NCI-H128 (cell line): Measurements from ENCODE around the gene C17orf75.
"Not testable (repeated sequence)": the region's sequence is repeated elsewhere in the genome, so short reads cannot be mapped to it uniquely, and the experiment has no call there.

Experiments
- DNase-seq: peaks from one replicate; lab custom pipeline; 2025; ENCODE audit not compliant: unreplicated experiment; lab: John Stamatoyannopoulos, UW

C17orf75 gene

DNA sequence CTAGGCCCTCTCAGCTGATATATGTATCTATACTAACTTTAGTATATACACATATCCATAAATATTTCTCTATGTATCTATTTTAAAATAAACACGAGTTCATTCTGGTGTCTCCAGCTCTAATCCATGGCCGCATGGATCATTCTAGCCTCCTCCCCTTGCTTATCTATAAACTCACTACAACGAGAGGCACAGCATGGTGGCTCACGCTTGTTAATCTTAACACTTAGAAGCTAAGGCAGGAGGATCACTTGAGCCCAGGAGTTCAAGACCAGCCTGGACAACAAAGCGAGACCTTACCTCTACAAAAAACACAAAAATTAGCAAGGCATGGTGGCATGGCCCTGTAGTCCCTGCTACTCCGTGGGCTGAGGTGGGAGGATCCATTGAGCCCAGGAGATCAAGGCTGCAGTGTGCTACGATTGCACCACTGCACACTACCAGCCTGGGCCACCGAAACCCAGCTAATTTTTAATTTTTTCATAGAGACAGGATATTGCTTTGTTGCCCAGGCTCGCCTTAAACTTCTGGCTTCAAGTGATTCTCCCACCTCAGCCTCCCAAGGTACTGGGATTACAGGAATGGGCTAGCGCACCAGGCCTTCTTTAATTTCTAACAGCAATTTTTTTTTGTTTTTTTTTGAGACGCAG, 4.1 kb upstream of the C17orf75 start:
- no peak for DNase-seq

DNA sequence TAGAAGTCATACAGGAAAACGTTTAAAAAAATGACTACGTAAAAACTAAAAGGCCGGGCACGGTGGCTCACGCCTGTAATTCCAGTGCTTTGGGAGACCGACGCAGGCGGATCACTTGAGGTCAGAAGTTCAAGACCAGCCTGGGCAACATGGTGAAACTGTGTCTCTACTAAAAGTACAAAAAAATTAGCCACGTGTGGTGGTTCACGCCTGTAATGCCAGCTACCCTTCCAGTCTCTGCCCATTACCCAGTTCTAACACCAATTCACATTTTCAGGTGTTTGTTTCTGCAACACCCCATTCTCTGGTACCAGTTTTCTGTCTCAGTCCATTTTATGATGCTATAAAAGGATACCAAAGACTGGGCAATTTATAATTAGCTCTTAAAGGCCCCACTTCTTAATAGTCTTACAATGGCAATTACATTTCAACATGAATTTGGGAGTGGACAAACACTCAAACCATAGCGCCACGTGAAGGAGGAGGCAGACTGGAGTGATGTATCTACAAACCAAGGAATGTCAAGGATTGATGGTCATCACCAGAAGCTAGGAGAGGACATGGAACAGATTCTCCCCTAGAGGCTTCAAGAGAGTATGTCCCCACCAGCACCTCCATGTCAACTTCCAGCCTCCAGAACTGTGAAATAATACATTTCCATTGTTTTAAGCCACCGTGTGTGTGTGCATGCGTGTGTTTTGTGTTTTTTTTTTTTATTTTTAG, 791 bp upstream of the C17orf75 start:
- DNase-seq = no peak

DNA sequence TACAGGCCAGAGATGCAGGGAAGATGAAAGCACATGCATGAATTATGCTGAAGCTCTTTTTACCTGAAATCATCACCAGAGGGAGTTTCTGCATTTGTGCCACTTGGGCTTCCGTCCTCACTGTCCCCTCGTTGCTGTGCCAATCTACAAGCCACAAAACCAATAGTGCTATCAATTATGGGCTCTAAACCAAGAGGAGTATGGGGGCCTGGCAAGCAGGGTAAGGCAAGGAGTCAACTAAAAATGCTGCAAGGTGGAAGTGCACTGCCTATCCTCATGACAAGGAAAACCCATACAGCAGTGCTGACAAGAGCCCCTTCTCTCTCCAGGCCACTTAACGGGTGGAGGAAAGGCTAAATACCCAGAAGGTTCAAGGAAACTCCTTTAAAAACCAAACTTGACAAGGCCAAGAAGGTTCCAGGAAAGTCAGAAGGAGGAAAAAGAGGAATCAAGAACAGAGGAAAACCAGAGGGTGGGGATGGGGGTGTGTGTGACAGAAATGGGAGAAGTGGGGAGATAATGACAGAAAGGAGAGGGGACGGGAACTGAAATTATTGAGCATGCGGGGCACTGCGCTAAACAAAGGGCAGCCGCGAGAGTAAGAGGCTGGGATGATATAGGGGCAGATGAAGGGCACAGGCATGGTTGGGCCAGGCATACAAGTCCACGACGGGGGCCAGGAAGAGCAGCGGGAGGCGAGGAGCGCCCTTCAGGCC, 674 bp downstream of the C17orf75 start:
- DNase-seq = no peak

DNA sequence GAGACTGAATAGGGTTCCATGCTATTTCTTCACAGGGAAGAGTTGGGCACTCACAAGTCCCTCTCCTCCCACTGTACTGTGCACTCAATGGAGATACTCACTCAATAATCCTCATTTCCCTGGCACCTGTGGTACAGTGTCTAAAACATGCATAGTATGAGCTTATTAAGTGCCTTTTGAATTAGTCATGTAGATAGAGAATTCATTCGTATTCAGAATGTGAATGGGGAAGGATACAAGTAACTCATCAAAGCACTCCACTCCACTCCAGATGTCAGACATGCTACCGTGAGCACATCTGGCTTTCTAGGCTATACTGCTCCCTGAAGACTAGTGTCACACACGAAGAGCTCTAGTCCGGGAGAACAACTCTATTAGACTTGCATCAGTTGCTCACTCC, 6.3 kb downstream of the C17orf75 start:
- DNase-seq = no peak

DNA sequence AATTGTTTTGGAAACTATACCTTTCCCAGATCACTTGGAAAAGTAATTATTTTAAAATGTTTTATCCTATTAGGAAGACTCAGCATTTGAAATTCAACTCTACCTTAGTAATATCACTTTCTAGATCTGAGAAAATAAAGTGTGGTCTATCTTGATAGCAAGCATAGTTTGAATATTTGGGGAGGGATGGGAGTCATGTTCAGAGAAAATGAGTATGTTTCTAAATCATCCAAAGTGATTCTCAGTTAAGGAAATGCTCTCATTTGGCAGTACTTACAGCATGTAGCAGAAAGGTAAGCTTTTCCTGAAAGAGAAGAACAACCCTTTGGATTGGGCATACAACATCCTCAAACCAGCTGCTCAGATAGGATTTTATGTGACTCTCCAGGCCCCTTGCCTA, 6.9 kb downstream of the C17orf75 start:
- DNase-seq = no peak

DNA sequence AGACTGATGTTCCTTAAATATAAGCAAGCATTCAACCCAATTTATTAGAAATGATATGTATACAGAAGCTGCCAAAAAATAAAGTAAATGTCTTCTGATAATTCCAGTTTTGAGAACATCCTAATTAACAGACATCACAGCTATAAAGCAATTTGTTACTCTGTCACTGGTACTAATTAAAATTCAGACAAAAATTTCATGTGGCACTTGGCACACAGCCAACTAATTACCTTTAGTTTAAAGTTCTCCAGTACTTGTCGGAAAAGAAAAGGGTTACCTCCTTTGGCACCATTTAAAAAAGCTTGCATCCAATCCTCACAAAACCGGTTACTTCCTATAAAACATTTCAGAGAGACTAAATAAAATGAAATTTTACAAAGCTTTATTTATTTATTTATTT, 8.8 kb downstream of the C17orf75 start:
- no peak for DNase-seq

DNA sequence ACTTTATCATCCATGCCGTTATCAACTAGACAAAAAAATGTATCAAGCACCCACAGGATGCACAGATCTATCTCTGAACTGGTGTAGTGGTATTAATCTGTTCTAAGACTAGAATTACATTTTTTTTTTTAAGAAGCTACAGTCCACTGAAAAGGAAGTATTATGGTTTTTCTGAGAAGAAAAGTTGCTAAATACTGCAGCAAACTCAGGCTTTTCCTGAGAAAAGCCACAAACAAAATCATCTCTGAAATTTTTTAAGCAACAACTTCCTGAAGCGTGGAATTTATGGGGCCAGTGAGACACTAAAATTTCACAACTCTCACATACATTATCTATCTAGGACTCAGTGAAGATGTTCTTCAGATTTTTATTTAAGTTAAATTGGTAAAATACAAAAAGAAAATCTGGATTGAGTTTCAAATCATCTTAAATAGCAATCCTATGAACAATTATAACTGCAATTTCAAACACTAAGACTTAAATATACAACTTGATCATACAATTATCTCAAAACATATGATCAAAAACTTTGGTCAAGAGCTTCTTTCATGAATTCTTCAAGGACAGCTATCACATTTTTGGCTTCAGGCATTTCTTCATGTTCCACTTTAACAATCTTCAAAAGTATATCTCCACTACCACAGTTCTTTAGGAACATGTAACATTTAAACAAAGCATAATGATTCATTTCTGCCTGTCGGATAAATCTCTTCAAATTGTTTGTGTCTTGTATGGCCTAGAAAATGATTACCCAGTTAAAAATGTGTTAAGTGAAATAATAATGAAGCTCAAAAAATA, 10.5 kb downstream of the C17orf75 start:
- DNase-seq = no peak

DNA sequence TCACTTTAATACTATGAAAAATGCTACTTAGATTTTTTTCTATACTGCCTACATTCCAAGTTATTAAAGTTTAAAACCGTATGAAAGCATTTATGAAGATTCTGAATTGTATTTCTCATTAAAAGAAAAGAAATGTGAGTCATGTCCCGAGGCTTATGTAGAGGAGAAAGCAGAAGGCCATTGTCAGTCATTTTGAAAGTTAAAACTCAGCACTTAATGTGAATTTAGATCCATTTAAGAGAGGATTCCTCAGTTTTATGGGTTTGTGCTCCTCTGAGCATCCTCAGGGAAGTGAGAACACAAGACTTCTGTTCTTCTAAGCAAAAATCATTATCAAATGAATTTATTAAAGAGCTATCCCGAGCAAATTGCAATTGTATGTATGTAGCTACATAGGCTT, 11.8 kb downstream of the C17orf75 start:
- DNase-seq = no peak

DNA sequence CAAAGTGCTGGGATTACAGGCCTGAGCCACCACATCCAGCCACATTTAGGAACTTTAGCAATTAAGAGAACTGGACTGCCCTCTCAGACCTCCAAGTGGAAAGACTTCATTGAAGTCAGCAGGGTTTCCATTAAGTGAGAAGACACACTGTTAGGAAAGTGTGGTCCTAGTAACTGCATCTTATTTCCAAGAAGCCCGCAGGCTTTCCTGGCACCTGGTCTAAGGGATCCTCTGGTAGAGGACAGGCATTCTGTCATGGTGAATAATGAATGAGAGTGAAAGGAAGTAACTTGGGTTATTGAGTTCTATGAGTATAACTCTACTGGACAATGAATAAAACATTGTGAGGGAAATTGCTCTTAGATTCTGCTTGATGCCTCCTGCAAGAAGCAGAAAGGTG, 14.1 kb downstream of the C17orf75 start:
- DNase-seq = no peak

DNA sequence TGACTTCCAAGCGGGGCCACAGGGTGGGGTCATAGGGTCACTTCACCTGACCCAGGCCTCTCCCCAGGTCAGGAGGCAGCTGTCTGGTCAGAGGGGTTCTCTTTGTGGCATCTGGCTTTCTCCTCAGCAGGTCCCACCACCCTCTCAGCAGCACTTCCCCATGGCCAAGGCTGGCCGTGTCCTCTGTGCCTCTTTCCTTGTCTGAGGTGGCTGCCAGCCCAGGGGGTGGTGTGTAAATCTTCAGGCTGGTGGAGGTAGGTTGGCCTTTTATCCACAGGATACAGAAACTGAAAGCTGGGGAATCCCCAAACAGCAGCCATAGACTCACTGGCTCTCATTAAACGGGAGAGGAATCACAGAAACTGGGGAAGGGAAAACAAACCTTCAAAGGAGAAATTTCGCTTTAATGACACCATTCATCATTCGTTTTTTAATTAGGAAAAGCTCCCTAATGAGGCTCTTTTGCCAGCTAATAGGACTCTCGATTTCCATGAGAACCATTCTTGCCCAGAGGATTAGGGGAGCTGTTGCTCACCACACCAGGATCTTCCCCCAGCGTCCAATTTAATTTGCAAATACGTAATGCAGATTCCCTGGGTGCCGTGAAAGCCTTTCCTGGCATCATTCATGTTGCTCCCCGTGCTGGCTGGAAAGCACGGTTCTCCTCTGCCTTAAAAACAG, 18.0 kb downstream of the C17orf75 start:
- DNase-seq = no peak

DNA sequence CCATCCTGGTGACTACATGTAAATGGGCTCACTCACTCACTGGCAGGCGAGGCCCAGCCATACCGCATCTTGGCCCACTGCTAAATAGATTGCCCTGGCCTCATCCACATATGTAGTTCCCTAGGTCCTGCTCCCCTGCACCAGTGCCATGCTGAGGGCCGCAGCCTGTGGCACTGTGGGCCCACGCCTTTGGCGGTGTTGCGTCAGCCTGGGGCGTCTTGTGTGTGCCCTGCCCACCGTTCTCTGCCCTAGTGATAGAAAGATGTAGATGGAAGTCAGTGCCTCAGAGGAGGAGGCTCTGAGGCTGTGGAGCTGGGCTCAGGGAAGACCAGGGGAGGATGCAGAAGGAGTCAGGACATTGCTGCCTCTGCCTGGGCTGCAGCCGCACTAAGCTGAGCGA, 18.9 kb downstream of the C17orf75 start:
- no peak for DNase-seq

DNA sequence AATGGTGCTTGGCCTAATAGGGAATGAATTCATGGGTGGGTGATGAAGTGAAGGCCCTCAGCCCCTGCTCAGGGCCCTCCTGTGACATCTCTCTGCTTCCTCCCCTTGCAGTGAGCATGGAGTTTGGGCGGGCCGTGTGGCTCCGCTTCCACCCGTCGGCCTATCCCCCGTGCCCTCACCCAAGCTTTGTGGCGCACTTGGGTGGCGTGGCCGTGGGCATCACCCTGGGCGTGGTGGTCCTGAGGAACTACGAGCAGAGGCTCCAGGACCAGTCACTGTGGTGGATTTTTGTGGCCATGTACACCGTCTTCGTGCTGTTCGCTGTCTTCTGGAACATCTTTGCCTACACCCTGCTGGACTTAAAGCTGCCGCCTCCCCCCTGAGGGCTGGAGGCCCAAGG, 21.1 kb downstream of the C17orf75 start:
- no peak for DNase-seq

DNA sequence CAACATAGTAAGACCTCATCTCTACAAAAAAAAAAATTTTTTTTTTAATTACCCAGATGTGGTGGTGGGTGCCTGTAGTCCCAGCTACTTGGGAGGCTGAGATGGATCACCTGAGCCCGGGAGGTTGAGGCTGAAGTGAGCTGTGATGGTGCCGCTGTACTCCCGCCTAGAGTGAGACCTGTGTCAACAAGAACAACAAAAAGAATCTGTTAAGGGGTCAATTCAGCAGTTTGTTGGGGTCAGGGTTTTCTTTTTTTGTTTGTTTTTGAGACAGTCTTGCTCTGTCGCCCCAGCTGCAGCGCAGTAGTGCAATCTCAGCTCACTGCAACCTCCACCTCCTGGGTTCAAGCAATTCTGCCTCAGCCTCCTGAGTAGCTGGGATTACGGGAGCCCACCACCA, 21.9 kb downstream of the C17orf75 start:
- DNase-seq = not testable (repeated sequence)

DNA sequence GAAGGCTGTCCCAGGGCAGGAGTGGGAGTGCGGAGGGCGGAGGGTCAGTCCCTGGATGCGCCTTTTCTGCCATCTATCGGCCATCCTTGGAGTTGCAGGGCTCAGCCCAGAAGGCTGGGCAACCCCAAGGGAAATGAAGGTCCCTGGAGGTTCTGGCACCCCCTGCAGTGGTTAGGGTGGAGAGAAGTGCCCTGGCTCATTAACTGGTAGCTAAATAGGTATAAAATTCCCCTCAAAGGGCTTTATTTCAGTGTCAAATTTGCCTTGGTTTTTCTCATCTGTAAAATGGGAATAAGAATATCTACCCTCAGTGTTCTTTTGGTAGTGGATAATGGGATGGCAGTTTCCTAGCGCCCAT, 22.4 kb downstream of the C17orf75 start:
- no peak for DNase-seq

DNA sequence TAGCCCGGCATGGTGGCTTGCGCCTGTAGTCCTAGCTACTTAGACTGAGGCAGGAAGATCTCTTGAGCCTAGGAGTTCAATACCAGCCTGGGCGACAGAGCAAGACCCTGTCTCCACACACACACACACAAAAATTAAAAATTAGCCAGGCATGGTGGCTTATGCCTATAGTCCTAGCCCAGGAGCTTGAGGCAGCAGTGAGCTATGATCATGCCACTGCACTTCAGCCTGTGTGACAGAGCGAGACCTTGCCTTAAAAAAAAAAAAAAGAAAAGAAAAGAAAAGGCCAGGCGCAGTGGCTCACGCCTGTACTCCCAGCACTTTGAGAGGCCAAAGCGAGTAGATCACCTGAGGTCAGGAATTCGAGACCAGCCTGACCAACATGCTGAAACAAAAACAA, 23.9 kb downstream of the C17orf75 start:
- no peak for DNase-seq

DNA sequence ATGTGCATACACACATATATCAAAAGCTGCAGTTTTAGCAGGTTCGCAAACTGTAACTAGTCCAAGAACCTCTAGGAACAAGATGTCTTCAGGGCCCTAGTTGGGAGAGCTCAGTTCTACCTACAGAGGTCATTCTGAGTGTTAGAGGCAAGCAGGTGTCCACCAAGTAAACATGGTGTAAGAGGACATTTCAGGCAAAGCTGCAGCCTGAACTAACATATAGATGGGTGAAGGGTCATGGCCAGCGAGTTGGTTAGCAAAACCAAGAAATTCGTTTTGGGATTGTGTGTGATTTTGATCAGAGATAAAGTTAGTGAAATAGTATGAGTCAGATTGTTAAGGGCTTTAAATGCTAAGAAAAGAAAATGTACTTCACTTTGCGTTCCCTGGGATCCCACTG, 24.6 kb downstream of the C17orf75 start:
- no peak for DNase-seq

DNA sequence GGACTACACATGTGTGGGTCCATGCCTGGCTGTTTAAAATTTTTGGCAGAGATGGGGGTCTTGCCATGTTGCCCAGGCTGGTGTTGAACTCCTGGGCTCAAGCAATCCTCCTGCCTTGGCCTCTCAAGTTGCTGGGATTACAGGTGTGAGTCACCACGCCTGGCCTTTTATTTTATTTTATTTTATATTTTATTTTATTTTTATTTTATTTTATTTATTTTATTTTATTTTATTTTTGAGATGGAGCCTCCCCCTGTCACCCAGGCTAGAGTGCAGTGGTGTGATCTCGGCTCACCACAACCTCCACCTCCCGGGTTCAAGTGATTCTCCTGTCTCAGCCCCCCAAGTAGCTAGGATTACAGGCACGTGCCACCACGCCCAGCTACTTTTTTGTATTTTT, 25.3 kb downstream of the C17orf75 start:
- not testable (repeated sequence) for DNase-seq

DNA sequence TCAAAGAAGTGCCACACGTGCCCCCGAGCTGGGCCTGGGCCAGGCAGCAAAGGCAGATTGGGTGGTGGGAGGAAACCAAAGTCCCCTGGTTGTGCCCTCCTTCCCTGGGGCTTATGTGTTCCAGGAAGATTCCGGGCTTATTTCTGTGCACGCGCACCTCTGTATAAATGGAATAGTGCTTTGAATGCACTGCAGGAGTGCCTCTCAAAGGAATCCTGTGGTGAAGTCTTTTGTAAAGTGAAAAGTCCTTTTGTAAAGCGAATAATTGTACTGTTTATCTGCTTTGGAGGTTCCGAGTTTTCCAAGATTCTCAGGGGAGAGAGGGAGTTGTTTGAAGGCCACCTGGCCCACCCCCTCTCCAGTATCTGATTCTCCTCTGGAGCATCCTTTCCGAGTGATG, 26.8 kb downstream of the C17orf75 start:
- no peak for DNase-seq

DNA sequence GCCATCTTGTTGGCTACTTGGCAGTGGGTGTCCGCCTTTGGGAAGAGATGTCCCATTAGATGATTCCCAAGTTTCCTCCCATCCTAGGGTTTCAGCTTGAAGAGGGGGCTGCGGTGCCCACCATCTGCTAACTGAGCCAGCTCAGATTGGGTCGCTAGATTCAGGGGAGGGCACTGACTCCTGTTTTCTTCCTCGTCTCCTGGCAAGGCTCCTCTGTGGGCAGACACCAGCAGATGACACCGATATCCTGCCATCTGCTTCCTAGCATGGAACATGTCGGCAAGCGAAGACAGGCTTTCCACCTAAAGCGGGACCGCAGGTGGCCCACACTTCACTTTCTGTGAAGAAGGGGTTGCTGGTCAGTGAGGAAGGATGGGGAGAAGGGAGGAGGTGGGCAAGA, 27.3 kb downstream of the C17orf75 start:
- DNase-seq = no peak

DNA sequence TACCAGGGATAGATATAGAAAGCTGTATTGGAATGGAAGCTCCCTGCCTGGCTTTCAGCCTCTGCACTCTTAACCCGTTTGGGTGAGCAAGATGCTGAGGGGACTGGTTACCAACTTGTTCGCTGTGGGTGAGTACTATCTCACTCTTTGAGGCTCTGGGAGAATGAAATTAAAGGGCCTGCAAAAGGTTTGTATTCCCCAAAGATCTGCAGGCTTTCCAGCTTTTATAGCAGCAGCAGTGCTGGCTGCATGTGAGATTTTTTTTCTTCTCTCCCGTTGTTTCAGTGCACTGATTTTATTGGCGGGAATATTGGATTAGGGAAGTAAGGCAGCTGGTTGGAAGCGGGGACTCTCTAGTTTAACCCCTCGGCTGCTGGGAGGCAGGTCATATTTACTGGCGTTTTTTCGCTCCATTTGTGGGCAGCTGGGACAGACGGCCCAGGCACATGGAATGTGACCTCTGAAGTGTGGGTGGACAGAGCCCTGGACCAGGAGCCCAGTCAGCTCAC, 30.9 kb downstream of the C17orf75 start:
- no peak for DNase-seq

DNA sequence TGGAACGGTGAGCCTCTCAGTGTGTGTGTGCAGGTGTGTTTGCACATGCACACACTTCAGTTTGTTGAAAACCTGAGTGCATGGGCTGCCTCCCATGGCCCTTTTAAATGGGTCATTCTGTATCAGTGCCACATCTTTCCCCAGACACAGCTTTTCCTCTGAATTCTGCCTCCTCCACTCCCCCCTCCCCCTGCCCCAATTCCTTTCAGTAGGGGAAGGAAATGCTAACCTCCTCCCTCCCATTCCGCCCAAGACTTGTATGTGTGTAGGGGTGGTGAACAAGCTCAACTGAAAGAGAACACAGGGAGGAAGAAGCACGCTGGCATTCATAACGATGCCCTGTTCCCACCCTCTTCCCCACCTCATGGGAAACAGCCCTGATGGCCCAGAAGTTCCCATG, 34.3 kb downstream of the C17orf75 start:
- no peak for DNase-seq
